Effector memory CD4-positive, alpha-beta T cell (primary cell): ENCODE results near the gene MRPS11.
A peak's percentile ranks its signal among the peaks of the same experiment; 100 is the strongest.
"Not testable (repeated sequence)": the region's sequence is repeated elsewhere in the genome, so short reads cannot be mapped to it uniquely, and the experiment has no call there.

Experiments used
- DNase-seq, 3 donors: peaks; one replicate each; pipeline ENCODE4 v3.0.0-alpha.2; 2020
- H3K27ac ChIP-seq: 2 replicates; pipeline ENCODE4 v1.7.0; 2013; ENCODE audit warnings: mild to moderate bottlenecking, low read length, moderate library complexity; ENCODE audit not compliant: insufficient read depth, poor library complexity, severe bottlenecking
- H3K27me3 ChIP-seq: replicated peaks from 2 replicates; pipeline ENCODE4 v1.7.0; 2013; ENCODE audit warnings: mild to moderate bottlenecking, low read length; ENCODE audit not compliant: insufficient read depth, control insufficient read depth, poor library complexity, severe bottlenecking
- H3K36me3 ChIP-seq: 2 replicates; pipeline ENCODE4 v1.7.0; 2013; ENCODE audit warnings: mild to moderate bottlenecking, low read length, moderate library complexity; ENCODE audit not compliant: control insufficient read depth, insufficient read depth
- H3K4me1 ChIP-seq: 2 replicates; pipeline ENCODE4 v1.7.0; 2013; ENCODE audit warnings: low read length, mild to moderate bottlenecking; ENCODE audit not compliant: control insufficient read depth, insufficient read depth, poor library complexity, severe bottlenecking
- H3K4me3 ChIP-seq: 2 replicates; pipeline ENCODE4 v1.7.0; 2013; ENCODE audit warnings: low read length, low read depth, mild to moderate bottlenecking; ENCODE audit not compliant: insufficient read depth, poor library complexity, severe bottlenecking
- H3K9me3 ChIP-seq: 2 replicates; pipeline ENCODE4 v1.7.0; 2013; ENCODE audit warnings: mild to moderate bottlenecking, low read length, moderate library complexity; ENCODE audit not compliant: control insufficient read depth

Gene MRPS11

DNA sequence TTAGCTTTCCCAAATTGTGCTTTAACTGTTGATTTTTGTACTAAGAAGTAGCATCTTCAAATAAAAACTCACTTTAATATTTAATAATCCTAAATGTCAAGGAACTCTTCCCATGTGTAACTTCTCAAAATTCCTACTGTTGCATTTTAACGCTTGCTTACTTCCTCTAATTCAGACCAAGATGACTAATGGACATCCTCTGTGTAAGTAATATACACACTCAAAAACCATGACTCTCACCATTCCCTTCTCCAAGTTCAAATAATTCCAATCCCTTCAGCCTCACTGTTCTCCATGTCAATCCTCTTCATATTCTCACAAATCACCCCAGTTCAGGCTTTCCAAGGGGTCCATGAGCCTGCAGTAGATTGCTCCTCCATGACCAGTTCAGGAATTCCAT lies 13.3 kb upstream of the MRPS11 start:
- no peaks in the 10 kb centered on the region for H3K27me3 ChIP-seq
- peaks cover 13% of the 10 kb centered on the region for H3K36me3 ChIP-seq
- DNase-seq = no peak
- H3K9me3 ChIP-seq = no peaks in the 10 kb centered on the region
- no peaks in the 10 kb centered on the region for H3K4me1 ChIP-seq
- H3K4me3 ChIP-seq = no peak overlapping the region
- no peak overlapping the region for H3K27ac ChIP-seq

DNA sequence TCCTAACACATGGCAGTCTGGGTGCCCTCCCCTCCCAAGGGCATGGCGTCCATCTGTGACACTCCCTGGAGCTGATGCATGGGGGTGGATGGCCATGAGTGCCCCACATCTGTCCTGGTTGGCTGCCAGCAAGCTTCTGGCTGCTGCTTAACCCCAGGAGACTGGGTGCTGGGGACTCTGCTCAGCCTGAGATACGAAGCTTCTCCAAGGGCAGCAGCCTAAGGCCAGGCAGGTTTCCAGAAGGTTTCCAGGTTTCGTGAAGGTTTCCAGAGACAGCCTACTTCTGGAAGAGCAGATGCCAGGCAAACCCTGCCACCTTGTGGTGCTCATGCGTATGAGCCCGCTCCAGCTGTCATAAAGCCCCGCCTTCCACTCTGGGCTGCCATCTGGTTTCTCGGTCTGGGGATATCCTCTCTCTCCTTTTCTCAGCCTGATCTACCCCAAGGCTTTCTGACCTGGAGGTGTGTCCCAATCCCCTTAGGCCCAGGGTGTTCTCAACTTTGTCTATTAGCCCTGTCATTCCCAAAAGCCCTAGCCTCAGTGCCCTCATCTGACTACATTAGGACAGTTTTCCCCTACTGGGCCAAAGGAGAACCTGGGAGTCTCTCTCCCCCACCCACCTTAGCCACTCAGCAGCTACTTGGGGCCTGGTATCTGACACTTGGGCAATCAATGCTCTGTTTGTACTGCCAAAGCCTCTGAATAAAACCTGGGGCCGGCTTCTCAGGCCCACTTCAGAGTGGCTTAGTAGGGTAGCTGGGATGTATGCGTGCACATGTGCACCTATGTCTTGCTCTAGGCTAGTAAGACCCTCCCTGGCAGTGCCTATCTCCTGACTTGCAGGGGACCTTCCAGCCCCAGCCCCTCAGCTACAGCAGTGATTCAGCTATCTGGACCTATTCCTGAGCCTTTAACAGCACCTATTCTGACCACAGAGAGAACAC lies 12.4 kb upstream of the MRPS11 start:
- no peak for DNase-seq
- H3K36me3 ChIP-seq = peaks cover 22% of the 10 kb centered on the region
- H3K4me1 ChIP-seq = no peaks in the 10 kb centered on the region

DNA sequence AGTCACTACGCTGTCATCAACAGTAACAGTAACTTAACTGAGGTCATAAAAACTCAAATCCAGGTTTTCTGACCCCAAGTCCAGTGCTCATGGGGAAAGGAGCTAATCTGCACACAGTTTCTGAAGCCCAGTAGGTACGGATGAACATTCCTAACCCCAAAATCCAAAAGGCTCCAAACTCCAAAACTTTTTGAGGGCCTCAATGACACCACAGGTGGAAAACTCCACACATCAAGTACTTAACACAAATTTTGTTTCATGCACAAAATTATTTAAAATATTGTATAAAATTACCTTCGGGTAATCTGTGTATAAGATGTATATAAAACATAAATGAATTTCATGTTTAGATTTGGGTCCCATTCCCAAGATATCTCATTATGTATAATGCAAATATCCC lies 10.8 kb upstream of the MRPS11 start:
- Histone ChIP-seq H3K9me3 (no peaks in the 10 kb centered on the region), H3K4me1 (no peaks in the 10 kb centered on the region), H3K27ac (no peak overlapping the region), H3K36me3 (peaks cover 34% of the 10 kb centered on the region), H3K27me3 (no peaks in the 10 kb centered on the region), H3K4me3 (no peak overlapping the region)
- DNase-seq = no peak

More for the DNA sequence above, 12.4 kb upstream of the MRPS11 start:
- no peaks in the 10 kb centered on the region for H3K9me3 ChIP-seq
- H3K27me3 ChIP-seq = no peaks in the 10 kb centered on the region
- no peak overlapping the region for H3K4me3 ChIP-seq
- H3K27ac ChIP-seq = peak overlapping the region; percentile 3

DNA sequence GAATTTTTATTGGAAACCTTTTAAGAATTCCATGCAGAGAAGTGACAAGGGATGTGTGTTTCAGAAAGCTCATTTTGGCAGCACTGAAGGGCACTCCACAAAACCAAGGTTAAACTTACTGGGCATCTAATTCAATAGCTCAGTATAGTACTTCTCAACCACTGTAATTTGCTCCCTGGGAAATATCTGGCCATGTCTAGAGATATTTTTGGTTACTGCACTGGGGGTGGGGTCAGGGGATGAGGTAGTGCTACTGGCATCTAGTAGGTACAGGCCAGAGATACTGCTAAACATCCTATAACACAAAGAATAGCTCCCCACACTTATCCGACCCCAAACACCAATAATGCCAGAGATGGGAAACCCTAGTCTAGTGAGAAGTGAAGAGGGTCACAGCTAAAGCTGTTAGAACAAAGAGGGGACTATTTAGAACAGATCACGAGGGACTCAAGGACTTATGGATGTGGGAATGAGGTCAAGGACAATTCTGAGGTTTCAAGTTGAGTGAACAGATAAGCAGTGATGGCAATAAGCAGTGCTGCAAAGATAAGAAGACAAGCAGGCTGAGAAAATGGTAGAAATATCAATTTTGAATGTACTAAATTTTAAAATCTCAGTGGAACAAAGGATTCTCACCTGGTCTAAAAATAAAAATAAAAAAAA lies 3.5 kb upstream of the MRPS11 start:
- Histone ChIP-seq H3K27ac (no peak overlapping the region), H3K4me3 (no peak overlapping the region), H3K27me3 (no peaks in the 10 kb centered on the region), H3K36me3 (peaks cover 59% of the 10 kb centered on the region), H3K4me1 (peaks cover 12% of the 10 kb centered on the region), H3K9me3 (no peaks in the 10 kb centered on the region)
- no peak for DNase-seq

DNA sequence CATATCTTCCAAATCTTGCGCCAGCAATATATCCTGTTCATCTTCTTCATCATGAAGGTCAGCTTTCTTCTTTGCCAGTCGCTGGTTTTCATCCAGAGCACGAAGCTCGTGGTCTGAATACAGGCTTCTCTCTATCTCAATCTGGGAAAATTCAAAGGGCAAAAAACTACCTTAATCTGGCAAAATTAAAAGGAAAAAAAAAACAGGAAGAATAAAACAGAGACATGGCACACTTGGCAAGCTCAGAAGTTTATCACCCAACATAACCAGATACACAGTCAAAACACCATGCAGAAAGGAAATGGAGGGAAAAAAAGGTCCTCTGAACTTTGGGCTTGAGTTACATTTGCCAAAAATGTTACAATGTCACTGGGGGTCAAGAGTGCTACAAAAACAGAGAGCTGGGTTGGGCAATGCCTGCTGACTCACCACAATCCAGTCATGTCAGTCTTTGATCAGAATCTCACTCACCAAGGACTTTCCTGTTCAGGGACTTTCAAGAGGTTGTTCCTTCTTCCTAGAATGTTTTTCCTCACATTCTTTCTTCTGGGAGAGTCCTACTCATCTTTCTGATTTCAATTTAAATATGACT lies 1.8 kb upstream of the MRPS11 start:
- Histone ChIP-seq H3K9me3 (no peaks in the 10 kb centered on the region), H3K27me3 (no peaks in the 10 kb centered on the region), H3K4me1 (peaks cover 12% of the 10 kb centered on the region), H3K27ac (no peak overlapping the region), H3K36me3 (peaks cover 44% of the 10 kb centered on the region), H3K4me3 (no peak overlapping the region)
- no peak for DNase-seq

DNA sequence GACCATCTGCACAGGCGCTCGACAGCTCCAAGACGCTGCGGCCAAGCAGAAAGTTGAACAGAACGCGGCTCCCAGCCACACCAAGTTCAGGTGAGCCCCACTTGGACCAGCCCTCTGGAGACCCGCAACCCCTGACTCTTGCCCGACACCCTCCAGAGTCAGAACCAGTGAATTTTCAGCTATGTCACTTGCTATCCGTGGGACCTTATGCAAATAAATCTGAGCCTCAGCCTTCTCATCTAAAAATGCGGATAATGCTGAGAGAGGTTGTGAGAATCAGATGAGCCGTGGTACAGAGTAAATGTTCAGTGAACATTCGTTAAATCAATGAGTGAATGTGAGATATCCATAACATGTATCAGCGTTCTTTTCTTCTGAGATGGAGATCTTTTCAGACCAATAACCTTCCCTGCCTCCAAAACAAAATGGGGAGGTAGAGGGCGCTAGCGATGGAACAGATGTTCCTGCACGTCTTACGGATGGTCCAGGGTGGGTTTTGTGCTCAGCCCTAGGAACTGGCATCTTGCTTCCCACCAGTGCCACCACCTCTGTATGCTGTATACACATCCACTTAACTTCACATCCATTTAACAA lies 524 bp downstream of the MRPS11 start:
- H3K4me1 ChIP-seq = peaks cover 12% of the 10 kb centered on the region
- H3K4me3 ChIP-seq = peak overlapping the region; percentile 81
- DNase-seq = no peak
- peak overlapping the region; percentile 87 for H3K27ac ChIP-seq
- peaks cover 29% of the 10 kb centered on the region for H3K36me3 ChIP-seq
- H3K27me3 ChIP-seq = no peaks in the 10 kb centered on the region
- no peaks in the 10 kb centered on the region for H3K9me3 ChIP-seq

DNA sequence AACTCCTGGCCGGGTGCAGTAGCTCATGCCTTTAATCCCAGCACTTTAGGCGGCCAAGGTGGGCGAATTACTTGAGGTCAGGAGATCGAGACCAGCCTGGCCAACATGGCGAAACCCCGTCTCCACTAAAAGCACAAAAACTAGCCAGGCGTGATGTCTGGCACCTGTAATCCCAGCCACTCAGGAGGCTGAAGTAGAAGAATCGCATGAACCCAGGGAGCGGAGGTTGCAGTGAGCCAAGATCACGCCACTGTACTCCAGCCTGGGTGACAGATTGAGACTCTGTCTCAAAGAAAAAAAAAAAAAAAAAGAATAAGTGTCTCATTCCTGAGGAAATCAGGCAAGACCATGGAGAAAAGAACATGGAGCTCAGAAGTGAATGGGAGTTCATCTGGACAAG lies 1.2 kb downstream of the MRPS11 start:
- peaks cover 28% of the 10 kb centered on the region for H3K36me3 ChIP-seq
- H3K27me3 ChIP-seq, DNase-seq, H3K27ac ChIP-seq, H3K9me3 ChIP-seq: not testable (repeated sequence)
- H3K4me3 ChIP-seq = peak overlapping the region; percentile 81
- H3K4me1 ChIP-seq = peaks cover 12% of the 10 kb centered on the region

DNA sequence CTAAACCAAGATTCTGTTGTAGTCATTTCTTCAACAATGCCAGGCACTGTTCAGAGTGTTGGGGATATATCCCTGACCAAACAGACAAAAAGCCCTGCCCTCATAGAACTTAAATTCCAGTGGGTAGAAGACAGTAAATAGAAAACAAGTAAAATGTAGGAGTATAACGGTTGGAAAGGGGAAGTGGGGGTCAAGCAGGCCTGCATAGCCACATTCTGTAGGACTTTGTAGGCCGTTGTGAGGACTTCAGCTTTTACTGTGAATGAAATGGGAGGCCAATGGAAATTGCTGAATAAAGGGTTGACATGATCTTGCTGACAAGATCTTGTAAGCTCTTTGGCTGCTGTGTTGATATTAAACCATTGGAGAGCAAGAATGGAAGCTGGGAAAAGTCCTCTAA lies 1.8 kb downstream of the MRPS11 start:
- peaks cover 22% of the 10 kb centered on the region for H3K36me3 ChIP-seq
- peaks cover 12% of the 10 kb centered on the region for H3K4me1 ChIP-seq
- no peak overlapping the region for H3K4me3 ChIP-seq
- no peaks in the 10 kb centered on the region for H3K9me3 ChIP-seq
- no peak overlapping the region for H3K27ac ChIP-seq
- DNase-seq = no peak
- H3K27me3 ChIP-seq = no peaks in the 10 kb centered on the region

DNA sequence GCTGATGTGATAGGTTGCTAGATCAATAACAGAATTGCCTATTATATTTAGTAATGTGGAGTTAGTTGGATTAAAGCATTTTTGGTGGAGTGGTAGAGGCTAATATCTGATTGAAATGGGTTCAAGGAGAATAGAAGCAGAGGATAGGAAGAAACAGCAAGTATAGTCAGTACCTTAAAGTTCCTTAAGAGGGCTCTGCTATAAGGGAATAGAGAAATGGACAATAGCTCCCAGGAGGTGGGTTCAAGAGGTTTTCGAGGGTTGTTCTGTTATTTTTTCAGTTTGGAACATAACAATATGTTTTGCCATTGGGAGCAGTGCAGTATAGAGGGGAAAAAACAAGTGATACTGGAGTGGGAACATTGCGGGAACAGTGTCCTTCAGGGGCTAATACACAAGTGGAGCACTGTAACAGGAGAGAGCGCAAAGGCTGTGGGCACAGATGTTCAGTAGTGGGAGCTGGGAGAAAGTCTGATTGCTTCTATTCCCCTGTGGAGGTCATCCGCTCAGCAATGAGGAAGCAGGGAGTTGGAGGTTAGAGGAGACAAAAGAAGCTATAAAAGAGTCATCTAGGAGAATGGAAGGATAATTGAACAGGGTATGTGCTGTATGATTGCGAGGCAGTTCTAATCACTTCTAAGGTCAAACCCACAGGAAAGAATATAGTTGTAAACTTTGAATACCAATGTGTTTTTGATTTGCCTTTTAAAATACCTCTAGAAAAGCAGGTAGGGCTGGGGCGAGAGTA lies 3.3 kb downstream of the MRPS11 start:
- Histone ChIP-seq H3K4me3 (no peak overlapping the region), H3K27me3 (no peaks in the 10 kb centered on the region), H3K9me3 (no peaks in the 10 kb centered on the region), H3K36me3 (peaks cover 12% of the 10 kb centered on the region), H3K4me1 (peaks cover 12% of the 10 kb centered on the region), H3K27ac (no peak overlapping the region)
- no peak for DNase-seq
